Stimulated activated CD4-positive, alpha-beta T cell treated with anti-CD3 and anti-CD28 coated beads, Interleukin-1b, Interleukin-23, amount 100 ng/mL, for 24 hours (primary cell): ENCODE data around the gene PPP6C.
A peak's percentile ranks its signal among the peaks of the same experiment; 100 is the strongest.
"Not testable (repeated sequence)": the region's sequence is repeated elsewhere in the genome, so short reads cannot be mapped to it uniquely, and the experiment has no call there.

Experiments used
- DNase-seq, 4 experiments: peaks; one replicate each; pipeline ENCODE4 v3.0.0-alpha.2; 2020; ENCODE audit warnings: low read depth in 4 of 4, low spot score in 1 of 4

PPP6C gene

DNA sequence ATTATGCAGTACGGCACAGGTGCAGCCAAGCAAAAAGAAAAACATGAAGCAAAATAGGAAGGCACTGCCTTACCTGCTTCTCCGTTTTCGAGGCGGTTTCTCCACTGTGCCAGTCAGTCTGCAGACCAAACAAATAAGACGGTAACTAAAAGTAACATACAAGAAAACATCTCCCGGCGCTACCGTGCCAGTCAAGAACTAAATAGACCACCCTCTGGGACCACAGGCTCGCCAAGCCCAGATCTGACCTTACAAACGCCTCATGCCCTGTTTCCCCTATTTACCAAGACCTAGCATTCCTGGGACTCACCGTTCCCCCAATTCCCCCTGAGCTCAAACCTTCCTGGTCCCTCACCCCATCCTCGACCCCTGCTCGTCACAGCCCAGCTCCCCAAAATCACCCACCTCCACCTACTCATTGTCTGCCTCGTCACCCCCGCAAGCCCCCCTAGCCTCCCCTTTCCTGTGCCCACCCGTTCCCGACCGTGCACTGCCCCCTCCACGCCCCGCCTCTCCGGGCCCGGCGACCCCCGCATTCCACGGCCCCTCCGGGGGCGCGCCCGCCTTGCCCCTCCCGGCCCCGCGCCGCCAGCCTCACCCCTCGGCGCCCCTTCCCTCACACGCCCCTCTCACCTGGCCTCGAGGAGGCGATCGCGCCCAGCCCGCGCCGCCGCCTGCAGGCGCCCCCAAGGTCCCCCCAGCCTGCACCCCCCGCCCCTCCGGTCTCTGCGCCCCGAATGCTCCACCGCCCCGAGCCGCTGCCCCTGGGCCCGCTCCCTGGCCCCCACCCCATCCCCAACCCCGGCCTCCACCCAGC is 46.8 kb downstream of the PPP6C start:
- peak in 1 of 4 experiments; percentile 10 for DNase-seq

DNA sequence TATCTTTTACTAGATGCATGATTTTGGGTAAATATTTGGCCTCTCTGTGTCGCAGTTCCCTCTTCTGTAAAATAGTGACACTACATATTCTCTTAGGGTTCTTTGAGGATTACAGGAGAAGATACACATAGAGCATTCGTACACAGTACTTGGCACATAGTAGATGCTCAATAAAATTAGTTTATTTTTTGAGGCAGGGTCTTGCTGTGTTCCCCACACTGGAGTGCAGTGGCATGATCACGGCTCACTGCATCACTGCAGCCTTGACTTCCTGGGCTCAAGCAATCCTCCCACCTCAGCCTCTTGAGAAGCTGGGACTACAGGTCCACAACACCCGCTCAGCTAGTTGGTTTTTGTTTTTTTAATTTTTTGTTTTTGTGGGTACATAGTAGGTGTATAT is 47.9 kb downstream of the PPP6C start:
- no peak for DNase-seq

DNA sequence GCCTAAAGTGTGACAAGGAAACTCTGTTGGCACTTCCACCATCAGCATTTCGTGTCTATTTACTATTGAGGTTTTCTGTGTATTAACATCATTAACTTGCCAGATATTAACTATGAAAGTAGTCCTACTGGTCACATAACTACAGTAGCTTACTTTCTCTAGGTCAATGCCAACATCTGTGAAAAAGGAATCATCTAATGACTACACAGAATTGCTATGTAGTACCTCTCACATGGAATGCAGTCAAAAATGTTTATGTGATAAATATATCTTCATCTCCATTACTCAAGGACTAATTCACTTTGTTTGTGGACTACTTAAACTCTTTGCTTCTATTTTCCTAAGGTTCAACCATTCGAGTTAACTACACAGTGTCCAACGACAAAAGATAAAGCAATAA is 48.4 kb downstream of the PPP6C start:
- no peak for DNase-seq

DNA sequence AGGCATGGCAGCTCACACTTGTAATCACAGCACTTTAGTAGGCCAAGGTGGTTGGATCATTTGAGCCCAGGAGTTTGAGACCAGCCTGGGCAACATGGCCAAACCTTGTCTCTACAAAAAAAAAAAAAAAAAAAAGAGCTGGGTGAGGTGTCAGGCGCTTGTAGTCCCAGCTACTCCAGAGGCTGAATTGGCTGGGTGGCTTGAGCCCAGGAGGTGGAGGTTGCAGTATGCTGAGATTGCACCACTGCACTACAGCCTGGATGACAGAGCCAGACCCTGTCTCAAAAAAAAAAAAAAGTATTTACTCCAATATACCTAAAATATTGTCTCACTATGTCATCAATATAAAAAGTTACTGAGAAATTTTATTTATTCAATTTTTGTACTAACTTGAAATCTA is 49.0 kb downstream of the PPP6C start:
- no peak for DNase-seq

DNA sequence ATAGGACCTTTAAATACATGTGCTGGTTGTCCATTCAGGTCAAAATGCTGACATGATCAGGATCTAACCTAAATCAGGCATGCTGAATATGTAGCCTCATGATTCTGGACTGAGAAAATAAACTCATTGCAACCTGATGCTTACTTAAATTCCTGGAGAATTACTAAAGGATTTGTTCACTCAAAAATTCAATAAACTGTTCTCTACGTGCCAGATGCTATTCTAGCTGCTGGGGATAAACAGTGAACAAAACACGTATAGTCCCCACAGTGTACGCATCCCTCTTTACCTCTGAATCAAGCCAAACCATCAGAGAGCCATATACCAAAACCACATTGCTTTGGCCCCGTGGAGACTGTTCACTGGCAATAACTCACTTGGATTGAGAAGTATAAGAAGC is 52.4 kb downstream of the PPP6C start:
- no peak for DNase-seq

DNA sequence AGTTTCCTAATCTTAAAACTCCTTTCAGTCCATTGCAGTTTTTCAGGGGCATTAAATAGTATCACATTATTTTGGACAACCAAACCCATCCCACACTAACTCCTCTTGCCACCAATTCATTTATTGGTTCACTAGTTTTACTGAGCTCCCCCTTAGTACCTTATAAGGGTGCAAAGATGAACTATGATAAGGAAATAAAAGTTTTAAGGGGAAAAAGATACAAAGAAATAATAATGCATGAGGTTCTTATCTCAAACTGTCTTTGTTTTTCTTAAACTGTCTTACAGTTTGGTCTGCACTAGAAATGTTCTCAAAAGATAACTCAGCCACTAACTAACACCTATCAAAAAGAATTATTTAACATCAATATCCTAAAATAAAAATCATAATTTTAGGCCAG is 54.6 kb downstream of the PPP6C start:
- no peak for DNase-seq

DNA sequence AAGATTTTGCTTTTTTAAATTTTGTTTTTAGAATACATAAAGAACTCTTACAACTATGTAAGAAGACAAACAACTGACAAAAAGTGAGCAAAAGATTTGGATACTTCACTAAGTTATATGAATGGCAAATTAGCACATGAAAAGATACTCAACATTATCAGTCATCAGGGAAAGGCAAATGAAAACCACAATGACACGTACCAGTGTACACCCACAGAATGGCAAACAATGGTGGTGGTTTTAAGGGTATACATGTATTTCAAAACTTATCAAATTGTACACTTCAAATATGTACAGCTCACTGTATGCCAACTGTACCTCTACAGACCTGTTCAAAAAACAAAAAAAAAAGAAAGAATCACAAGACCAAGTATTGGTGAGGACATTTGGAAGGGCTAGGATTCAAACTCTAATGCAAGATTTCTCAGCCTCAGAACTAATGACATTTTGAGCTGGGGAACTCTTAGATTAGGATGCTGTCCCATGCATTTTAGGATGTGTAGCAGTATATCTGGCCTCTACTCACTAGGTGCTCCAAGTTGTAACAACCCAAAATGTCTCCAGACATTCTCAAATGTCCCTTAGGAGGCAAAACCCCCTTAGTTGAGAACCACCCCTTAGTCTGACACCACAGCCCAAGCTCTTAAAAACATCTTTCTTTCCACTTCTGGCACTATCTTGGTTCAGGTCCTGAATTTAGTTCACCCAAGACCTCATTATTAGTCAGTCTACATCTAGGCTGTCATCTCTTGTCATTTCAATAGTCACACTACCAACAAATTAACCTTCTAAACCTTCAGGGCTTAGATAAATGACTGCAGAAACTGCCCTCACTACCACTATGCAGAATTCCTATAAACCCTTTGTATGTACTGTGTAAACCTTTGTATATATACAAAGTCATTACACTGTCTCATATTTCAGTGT is 55.9 kb downstream of the PPP6C start:
- no peak for DNase-seq

DNA sequence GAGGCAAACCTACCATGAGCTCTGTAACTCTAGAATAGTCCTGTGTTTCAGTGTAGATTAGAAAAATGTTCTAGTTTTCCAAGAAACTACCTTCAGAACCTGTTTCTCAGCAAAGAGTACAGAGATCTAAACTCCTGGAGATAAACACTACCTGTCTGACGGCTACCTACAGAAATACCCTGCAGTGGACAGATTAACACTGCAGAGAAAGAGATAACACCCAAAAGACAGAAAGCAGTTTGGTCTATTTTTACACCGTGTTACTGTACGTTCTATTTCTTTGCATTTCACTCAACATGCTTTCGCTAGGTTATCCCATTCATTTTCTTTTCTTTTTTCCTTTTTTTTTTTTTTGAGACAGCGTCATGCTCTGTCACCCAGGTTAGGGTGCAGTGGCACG is 57.8 kb downstream of the PPP6C start:
- DNase-seq: no peak

DNA sequence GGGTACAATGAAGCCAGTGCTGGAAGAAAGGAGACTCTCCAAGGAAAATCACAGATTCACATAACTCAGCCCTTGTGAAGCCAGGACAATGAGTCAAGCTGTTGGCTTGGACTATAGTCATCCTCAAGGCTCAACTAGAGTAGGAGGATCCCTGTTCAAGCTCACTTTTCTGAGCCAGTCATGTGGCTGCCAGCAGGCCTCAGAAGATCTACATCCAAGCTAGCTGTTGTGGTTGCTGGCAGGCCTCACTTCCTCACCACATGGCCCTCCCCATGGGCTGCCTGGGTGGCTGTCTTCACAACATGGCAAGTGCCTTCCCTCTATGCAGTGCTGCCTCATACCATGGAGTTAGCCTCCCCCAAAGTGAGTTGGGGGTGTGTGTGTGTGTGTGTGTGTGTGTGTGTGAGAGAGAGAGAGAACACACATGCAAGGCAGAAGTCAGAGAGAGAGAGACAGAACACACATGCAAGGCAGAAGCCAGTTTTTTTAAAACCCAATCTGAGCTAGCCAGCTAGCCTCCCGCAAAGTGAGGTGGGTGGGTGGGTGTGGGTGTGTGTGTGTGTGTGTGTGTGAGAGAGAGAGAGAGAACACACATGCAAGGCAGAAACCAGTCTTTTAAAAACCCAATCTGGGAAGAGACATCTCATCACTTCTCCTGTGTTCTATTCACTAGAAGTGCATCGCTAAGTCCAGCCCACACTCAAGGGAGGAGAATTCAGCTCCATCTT is 63.4 kb downstream of the PPP6C start:
- peak; percentile 22 to 62 (median 32) for DNase-seq

DNA sequence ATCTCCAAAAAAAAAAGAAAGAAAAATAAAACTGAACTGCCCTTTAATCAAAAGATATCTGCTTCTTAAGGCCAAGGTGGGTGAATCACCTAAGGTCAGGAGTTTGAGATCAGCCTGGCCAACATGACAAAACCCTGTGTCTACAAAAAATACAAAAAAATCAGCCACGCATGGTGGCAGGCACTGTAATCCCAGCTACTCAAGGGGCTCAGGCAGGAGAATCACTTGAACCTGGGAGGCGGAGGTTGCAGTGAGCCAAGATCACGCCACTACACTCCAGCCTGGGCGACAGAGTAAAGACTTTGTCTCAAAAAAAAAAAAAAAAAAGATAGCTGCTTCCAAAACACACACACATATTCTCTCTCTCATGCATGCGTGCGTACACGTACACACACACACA is 64.1 kb downstream of the PPP6C start:
- no peak for DNase-seq

DNA sequence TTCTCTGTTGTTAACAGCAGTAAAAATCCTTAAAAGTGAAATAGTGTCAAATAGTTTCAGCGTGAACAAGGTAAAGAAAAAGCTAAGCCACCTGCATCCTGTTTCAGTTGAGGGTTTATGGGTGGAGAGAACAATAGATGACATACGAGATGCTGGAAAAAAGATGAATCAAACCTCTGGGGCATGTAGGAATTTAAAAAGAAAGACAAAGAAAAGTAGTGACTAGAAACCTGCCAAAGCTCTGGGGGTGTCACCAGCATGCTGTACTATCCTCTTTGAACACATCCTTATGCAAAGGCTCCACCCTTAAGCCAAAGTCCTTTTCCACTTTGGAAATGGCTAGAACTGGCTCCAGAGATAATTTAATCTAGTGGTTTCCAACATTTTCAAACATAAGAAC is 68.5 kb downstream of the PPP6C start:
- no peak for DNase-seq

DNA sequence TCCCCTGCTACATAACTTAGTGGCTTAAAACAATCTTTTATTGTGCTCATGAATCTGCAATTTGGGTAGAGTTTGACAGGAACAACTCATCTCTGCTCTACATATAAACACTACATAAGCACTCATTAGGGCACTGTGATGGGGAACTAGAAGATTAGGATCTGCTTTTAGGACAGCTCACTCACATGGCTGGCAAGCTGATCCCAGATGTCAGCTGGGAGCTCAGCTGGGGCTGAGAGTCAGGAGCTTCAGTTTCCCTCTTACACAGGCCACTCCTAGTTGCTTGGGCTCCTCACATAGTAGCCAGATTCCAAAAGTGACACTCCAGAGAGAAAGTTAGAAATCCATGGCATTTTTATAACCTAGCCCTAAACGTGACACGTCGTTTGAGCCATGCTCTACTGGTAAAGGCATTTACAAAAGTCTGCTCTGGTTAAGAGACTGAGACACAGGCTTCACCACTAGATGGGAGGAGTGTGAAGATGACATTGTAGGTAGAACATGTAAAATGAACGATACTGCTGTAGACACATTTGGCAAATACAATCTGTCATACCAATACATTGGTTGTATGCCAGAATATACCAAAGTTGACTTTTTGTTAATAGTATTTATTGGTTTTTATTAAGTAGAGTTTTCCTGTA is 69.8 kb downstream of the PPP6C start:
- no peak for DNase-seq

DNA sequence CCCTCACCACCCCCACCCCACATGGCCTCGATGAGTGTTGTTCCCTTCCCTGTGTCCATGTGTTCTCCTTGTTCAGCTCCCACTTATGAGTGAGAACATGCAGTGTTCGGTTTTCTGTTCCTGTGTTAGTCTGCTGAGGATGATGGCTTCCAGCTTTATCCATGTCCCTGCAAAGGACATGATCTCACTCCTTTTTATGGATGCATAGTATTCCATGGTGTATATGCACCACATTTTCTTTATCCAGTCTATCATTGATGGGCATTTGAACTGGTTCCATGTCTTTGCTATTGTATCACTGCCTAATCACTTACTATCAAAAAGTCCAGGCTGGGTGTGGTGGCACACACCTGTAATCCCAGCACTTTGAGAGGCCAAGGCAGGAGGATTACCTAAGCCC is 70.9 kb downstream of the PPP6C start:
- not testable (repeated sequence) for DNase-seq

DNA sequence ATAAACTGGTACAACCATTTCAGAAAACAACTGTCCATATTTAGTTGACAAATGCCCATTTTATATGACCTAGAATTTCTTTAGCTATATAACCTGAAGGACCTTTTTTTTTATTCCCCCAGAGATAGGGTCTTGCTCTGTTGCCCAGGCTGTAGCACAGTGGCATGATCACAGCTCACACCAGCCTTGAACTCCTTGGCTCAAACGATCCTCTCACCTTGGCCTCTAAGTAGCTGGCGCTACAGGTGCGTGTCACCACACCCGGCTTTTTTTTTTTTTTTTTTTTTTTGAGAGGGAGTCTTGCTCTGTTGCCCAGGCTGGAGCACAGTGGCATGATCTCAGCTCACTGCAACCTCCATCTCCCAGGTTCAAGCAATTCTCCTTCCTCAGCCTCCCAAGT is 75.1 kb downstream of the PPP6C start:
- not testable (repeated sequence) for DNase-seq

DNA sequence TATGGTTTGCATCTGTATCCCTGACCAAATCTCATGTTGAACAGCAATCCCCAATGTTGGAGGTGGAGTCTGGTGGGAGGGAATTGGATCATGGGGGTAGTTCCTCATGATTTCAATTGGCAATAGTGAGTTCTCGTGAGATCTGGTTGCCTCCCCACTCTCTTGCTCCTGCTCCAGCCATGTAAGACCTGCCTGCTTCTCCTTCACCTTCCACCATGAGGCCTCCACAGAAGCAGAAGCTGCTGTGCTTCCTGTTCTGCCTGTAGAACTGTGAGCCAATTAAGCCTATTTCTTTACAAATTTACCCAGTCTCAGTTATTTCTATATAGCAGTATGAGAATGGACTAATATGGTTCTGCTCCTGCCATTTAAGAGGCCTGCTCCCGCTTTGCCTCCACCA is 79.1 kb downstream of the PPP6C start:
- DNase-seq: no peak

DNA sequence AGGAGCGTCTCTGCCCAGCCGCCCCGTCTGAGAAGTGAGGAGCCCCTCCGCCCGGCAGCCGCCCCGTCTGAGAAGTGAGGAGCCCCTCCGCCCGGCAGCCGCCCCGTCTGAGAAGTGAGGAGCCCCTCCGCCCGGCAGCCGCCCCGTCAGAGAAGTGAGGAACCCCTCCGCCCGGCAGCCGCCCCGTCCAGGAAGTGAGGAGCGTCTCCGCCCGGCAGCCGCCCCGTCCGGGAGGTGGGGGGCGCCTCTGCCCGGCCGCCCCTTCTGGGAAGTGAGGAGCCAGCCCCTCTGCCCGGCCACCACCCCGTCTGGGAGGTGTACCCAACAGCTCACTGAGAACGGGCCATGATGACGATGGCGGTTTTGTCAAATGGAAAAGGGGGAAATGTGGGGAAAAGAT is 81.1 kb downstream of the PPP6C start:
- not testable (repeated sequence) for DNase-seq

DNA sequence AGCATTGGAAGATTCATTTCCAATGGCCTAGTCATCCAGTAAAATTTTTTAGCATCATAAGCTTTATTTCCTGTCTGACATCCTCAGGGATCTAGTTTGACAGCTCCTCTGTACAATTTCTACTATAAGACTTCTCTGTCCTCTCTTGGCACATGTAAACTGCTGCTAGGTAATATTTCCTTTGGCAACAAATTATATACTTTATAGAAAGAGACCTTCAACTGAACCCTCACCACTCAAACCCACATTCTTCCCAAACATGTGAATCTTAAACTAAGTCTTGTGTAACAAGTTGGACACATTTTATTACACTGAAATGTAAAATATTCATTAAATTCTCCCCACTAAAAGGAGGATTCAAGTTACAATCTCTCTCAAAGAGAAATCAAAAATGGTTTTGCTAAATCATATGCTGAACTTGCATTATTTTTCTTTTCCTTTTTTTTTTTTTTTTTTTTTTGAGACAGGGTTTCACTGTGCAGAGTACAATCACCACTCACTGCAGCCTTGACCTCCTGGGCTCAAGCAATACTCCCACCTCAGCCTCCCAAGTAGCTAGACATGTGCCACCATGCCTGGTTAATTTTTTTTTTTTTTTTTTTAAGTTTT is 83.2 kb downstream of the PPP6C start:
- no peak for DNase-seq

DNA sequence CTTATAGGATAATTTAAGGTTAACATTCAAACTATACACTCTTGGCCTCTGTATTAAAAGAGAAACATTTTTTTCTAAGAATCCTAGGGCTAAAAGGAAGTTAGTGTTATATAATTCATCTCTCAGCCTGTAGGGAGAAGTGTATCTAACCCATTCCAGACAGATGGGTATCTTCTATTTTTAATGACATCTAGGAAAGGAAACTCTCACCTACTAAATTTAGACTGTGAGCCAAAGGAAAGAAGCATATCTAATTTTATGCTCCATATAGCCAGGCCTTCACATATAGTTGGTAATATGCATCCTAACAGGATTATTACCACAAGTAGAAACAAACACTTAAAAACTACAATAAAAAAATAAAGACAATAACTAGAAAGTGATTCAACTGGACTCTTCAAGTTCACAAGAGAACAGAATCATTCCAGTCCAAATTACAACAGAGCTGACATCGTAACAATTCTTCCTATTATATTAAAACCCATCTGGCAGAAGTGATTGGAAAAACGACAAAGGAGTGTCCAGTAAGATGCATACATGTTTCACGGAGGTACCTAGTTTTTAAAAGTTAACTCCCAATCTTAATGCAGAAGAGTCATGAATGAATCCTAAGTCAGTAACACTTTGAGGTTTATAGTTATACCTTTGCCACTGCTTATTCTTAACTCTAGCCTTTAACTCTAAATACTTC is 85.7 kb downstream of the PPP6C start:
- DNase-seq: no peak

DNA sequence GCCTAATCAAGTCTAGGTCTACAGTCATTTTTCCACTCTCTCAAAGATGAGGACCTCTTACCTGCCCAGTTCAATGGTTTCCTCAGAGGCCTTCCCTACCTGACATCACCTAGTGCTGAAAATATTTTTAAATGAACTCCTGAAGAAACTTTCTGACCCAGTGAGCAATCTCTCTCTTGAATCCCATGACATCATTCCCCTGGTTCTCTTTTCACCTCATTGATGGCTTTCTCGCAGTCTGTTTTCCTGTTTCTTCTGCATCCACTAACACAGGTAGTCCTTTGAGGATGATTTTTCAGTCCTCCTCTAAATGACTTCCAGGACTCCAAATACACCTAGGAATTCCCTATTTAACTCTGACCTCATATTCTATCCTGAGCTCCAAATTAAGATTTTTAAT is 86.6 kb downstream of the PPP6C start:
- no peak for DNase-seq

DNA sequence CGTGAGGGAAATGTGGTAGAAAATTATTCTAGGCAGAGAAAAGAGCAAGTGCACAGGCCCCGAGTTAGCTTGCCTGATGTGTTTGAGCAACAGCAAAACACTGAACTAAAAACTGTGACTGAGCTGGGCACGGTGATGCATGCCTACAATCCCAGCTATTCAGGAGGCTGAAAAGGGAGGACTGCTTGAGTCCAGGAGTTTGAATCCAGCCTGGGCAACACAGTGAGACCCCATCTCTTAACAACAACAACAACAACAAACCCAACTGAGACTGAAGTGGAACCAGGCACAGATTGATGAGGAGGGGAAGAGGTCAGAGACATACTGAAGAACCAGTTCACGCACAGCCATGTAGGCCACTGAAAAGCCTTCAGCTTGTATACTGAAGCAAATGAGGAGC is 88.8 kb downstream of the PPP6C start:
- no peak for DNase-seq
